Fibroblast of peridontal ligament (primary cell): ENCODE results near the gene CIRBP.

ENCODE experiments used
- DNase-seq: peaks from one replicate; pipeline ENCODE4 v3.0.0-alpha.2; 2010; ENCODE audit errors: extremely low read depth

CIRBP gene

GRCh38 chr19:1278713-1279660 is 9.9 kb downstream of the CIRBP start:
- no peak for DNase-seq

DNA sequence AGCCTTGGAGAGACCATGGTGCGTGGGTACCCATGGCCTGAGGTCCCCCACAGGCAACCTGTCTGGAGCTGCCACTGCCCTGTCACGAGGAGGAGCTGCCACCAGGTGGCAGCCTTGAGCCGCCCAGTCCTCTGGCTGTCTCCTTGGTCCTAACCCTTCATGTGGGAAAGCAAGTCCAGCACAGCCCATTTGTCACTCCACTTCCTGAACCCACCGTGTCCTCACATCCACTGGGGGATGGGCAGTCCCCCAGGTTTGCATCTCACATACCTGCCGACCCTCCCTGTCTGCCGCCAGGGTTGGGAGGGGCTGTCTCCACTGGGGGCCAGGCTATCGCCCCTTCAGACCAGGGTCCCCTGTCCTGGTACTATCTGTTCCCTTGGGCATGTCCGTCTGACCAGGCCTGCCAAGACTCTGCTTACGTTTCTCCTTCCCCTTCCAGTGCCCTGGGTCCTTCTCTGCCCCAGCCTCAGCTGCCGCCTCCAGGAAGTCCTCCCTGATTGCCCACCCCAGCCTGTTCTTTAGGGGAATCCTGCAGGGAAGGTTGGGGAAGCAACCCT is 10.7 kb downstream of the CIRBP start:
- DNase-seq: peak; percentile 81

GRCh38 chr19:1280636-1281568 is 11.8 kb downstream of the CIRBP start:
- DNase-seq: no peak

DNA sequence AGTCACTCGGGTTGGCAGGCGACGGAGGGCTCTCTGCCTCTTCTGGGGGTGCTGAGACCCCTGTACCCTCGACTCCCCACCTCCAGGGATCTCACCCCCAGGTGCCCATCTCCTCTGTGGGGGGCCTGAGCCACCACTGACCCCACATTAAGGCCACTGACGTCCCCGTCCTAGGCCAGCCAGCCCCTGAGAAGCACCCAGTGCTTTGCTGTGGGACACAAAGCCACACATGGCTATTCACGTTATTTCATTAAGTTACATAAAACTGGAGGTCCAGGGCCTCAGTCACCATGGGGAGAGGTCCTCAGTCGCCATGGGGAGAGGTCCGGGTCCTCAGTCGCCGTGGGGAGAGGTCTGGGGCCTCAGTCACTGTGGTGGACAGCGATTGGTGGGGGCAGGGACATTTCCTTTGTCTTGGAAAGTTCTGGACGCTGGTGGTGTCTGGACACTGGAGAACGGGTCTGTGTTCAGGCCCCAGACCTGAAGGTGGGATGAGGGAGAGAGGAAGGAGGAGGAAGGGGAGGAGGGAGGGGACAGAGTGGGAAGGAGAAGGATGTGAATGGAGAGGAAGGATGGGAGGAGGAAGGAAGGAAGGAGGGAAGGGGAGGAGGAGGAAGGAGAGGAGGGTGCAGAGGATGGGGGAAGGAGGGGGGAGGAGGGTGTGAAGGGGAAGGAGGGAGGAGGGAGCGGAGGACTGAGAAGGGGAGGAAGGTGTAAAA is 12.6 kb downstream of the CIRBP start:
- DNase-seq: no peak

DNA sequence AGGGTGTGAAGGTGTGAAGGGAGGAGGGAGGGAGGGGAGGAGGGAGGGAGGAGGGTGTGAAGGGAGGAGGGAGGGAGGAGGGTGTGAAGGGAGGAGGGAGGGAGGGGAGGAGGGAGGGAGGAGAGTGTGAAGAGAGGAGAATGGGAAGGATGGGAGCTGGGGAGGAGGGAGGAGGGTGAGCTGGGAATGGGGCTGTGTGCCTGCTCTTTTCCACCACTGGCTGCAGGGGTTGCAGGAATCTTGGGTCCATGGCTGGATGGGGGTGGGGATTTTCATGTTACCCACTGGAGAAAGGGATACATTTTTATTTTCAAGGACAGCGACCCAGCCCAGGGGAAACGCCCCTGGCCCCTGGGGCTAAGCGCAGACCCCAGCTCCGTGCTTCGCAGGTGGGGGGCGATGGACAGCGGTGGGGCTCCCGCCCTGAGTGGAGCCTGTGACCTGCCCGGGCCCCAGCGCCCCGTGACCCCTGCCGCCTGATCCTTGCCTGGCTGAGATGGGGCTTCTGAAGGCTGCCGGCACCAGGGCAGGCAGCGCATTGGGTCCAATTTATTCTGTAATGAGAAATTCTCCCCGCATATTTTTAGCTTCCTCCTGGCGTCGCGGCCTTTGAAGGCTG is 13.6 kb downstream of the CIRBP start:
- DNase-seq: no peak

- DNase-seq: no peak
These were observed 14.2 kb downstream of the CIRBP start for GRCh38 chr19:1283207-1283916.

GRCh38 chr19:1283917-1284292 is 14.8 kb downstream of the CIRBP start:
- no peak for DNase-seq

DNA sequence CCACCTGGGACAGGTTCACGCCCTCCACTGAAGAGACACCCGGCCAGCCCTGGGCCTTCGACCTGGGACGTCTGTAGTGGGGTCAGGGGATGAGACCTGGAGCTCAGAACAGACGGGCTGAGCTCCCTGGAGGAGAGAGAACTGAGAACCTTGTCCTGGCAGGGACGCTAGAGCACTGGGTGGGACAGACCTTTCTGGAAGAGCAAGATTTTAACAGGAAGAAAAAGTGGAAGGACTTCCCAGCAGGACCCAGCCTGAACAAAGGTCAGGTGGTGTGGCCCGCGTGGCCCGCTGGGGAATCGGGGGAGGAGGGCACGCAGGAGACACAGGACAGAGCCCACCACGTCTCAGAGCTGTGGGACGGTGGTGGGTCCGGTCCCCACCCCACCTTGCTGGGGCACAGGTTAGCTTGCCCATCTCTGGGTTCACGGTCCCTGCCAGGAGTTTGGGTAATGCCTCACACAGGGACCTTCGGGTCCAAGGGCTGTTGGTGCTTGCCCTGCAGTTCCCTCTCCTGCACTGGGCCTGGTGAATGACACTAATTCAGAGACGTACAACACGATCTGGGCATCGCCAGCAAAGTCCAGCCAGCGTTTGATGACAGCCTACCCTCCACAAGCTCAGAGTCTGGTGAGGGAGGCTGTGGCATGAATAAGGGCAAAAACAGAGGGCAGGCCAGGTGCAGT is 15.3 kb downstream of the CIRBP start:
- no peak for DNase-seq

DNA sequence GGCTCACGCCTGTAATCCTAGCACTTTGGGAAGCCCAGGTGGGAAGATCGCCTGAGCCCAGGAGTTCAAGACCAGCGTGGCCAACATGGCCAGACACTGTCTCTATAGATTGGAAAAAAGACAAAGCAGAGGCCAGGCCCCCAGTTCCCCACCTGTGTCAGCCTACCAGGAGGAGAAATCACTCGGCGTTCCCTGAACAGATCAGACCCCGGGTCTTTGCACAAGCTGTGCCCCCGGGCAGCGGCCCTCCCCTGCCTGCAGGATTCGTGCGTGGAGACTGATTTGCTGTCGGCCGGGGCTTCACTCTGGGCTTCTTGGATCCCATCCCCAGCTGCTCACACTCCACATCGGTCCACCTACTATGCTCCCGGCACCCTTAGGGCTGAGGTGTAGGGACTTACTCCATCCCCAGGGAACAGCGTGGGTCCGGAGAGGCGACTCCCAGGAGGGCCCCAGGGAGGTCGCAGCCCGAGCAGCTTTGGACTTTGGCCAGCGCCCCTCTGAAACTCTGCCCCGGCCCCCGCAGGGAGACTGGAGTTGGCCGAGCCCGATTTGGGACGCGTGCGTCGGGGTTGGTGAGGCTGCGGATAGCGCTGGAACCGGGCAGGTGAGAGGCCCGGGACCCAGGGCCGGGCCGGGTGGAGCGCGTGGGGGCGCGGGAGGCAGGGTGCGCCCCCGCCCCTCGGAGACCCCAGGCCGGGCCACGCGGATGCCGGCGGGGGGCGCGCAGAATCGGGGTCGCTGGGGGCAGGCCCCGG is 16.0 kb downstream of the CIRBP start:
- DNase-seq: no peak

GRCh38 chr19:1285737-1286360 is 16.7 kb downstream of the CIRBP start, which contains the start of gene EFNA2:
TSS of gene EFNA2 (plus strand) at chr19:1285873. CDS start at chr19:1286169, 296 bp downstream.
- no peak for DNase-seq

GRCh38 chr19:1286487-1287353 is 17.6 kb downstream of the CIRBP start:
- DNase-seq: no peak

DNA sequence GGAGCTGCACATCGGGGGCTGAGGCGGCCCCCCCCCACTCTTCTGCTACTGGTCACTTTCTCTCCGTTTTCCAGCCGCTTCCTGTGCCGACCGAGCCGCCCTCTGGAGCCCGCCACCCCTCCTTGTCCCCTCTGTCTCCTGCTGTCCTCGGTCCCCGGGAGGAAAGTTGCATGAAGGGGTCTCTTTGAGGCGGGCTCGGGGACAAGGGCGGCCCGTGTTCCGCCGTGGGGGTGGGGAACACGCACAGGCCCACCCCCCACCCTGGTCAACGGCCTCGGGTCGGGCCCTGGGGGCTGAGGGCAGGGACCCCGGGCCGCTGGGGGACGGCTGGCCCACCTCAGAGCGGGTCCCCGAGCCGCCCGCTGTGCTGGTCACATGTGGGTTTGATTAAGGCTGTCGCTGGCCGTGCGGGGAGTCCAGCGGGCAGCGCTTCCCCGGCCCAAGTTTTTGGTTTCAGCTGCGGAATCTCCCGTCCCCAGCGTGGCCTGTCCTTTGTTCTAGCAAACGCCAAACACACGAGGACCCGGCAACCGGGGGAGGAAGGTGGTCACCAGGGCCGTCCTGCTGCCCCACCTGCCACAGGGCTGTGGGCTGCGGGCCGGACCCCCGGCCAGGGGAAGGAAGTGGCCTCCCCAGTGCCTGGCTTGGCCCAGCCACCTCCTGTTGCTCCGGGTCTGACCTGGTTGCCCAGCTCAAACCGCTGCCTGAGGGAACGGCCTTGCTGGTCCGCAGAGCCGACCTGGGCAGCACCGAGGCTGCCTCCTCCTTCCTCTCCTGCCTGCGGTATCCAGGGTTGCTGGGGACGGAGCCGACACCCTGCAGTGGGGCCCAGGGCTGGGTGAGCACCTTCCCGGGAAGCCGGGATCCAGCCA is 18.5 kb downstream of the CIRBP start:
- no peak for DNase-seq

DNA sequence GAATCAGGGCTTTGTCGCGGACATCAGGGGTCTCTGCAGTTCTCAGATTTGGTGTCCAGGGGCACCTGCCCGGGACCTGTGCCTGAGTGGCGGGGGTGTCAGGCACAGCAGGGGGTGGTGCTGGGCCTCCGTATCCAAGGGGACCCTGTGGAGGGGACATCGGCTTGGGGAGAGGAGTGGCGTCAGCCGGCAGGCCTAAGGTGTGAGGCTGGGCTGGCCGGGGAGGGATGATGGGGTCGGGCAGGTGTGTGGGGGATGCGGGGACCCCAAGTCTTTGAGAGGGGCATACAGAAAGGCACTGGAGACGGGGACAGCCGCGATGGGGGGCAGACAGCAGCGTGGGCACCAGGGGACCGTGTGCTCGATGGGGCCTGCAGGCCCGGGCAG is 19.1 kb downstream of the CIRBP start:
- DNase-seq: no peak

DNA sequence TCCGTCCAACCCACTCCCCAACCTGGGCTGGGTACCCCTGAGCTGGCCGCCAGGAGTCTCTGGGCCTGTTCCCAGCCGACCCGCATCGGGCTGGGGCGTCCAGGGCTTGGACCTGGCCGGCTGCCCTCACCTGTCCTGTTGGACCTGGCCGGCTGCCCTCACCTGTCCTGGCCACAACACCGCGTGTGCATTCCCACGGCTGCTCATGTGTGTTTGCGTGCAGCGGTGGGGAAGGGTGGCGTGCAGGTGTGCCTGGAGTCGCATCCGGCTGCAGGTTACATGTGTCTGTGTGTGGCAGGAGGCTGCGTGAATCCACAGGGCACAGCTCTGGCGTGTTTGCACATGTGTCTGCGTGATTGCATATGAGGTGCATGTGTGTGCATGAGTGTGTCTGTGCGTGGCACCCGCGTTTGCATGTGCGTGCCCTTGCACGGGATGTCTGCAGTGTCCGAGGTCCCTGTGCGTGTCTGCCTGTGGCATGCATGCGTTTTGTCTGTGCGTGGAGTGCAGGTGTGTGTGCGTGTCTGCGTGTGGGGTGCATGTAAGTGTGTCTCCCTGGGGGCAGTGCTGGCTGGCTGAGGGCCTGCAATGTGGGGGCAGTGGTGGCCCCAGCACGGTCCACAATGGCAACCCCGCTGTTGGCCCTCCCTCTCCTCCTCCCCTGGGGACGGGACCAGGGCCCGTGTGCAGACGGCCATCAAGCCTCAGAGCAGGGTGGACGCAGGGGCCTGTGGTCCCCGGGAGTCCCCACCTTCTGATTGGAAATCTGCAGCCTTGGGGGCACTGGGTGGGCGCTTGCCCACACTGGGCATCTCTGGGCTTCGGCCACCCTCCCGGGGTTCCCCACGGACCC is 19.9 kb downstream of the CIRBP start:
- no peak for DNase-seq

- no peak for DNase-seq
These were observed 20.5 kb downstream of the CIRBP start for GRCh38 chr19:1289686-1290025.

- DNase-seq: no peak
These were observed 21.1 kb downstream of the CIRBP start for GRCh38 chr19:1290196-1290702.
